ENCODE data around the gene HHIPL1.
"Not testable (repeated sequence)": the region's sequence is repeated elsewhere in the genome, so short reads cannot be mapped to it uniquely, and the experiment has no call there.

HHIPL1 gene

GRCh38 chr14:99636487-99636886 lies 8.4 kb upstream of the HHIPL1 start:
- H3K4me2 ChIP-seq (ENCODE audit: insufficient read depth, low read length) = no peak overlapping the region
- DNase-seq (no peak), ATAC-seq (ENCODE audit: insufficient read depth, low read depth) (no peak)
- H3K27me3 ChIP-seq (ENCODE audit: insufficient read depth, low read length, poor library complexity) = no peaks in the 10 kb centered on the region
- no peak overlapping the region for H3K4me3 ChIP-seq (ENCODE audit: low read depth in 1 of 2, low read length in 2 of 2)
- no peaks in the 10 kb centered on the region for H3K9me3 ChIP-seq (ENCODE audit: insufficient read depth, low read length, severe bottlenecking)
- no peak overlapping the region for H3K27ac ChIP-seq (ENCODE audit: low read length)
- H3K36me3 ChIP-seq (ENCODE audit: insufficient read depth, low read length) = no peaks in the 10 kb centered on the region
- peaks cover 5% of the 10 kb centered on the region for H4K20me1 ChIP-seq (ENCODE audit: insufficient read depth, low read length)
- TF ChIP-seq EZH2 (IDR thresholded peaks at IDR 0.05; ENCODE audit: borderline replicate concordance, low read depth, low read length, severe bottlenecking) = no peak
- TF ChIP-seq, protein P1, sequence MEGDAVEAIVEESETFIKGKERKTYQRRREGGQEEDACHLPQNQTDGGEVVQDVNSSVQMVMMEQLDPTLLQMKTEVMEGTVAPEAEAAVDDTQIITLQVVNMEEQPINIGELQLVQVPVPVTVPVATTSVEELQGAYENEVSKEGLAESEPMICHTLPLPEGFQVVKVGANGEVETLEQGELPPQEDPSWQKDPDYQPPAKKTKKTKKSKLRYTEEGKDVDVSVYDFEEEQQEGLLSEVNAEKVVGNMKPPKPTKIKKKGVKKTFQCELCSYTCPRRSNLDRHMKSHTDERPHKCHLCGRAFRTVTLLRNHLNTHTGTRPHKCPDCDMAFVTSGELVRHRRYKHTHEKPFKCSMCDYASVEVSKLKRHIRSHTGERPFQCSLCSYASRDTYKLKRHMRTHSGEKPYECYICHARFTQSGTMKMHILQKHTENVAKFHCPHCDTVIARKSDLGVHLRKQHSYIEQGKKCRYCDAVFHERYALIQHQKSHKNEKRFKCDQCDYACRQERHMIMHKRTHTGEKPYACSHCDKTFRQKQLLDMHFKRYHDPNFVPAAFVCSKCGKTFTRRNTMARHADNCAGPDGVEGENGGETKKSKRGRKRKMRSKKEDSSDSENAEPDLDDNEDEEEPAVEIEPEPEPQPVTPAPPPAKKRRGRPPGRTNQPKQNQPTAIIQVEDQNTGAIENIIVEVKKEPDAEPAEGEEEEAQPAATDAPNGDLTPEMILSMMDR (IDR thresholded peaks at IDR 0.05; ENCODE audit: borderline replicate concordance, extremely low read depth, low read length, poor library complexity, severe bottlenecking) = no peak
- H3K4me1 ChIP-seq (ENCODE audit: insufficient read depth, low read length) = no peaks in the 10 kb centered on the region
- no peak overlapping the region for H2AFZ ChIP-seq (ENCODE audit: low read depth, low read length)
- no peak overlapping the region for H3K9ac ChIP-seq (ENCODE audit: low read depth, low read length)
- H3K79me2 ChIP-seq (ENCODE audit: insufficient read depth, low read length) = no peaks in the 10 kb centered on the region

GRCh38 chr14:99637624-99638023 lies 7.3 kb upstream of the HHIPL1 start:
- ATAC-seq (ENCODE audit: insufficient read depth, low read depth) = no peak
- Histone ChIP-seq H4K20me1 (ENCODE audit: insufficient read depth, low read length) (peaks cover 5% of the 10 kb centered on the region), H3K27ac (ENCODE audit: low read length) (no peak overlapping the region), H3K36me3 (ENCODE audit: insufficient read depth, low read length) (no peaks in the 10 kb centered on the region), H3K9me3 (ENCODE audit: insufficient read depth, low read length, severe bottlenecking) (no peaks in the 10 kb centered on the region), H2AFZ (ENCODE audit: low read depth, low read length) (no peak overlapping the region), H3K4me2 (ENCODE audit: insufficient read depth, low read length) (no peak overlapping the region), H3K27me3 (ENCODE audit: insufficient read depth, low read length, poor library complexity) (no peaks in the 10 kb centered on the region), H3K9ac (ENCODE audit: low read depth, low read length) (no peak overlapping the region), H3K79me2 (ENCODE audit: insufficient read depth, low read length) (no peaks in the 10 kb centered on the region), H3K4me3 (ENCODE audit: low read depth in 1 of 2, low read length in 2 of 2) (no peak overlapping the region), H3K4me1 (ENCODE audit: insufficient read depth, low read length) (no peaks in the 10 kb centered on the region)
- TF ChIP-seq EZH2 (IDR thresholded peaks at IDR 0.05; ENCODE audit: borderline replicate concordance, low read depth, low read length, severe bottlenecking) = no peak
- TF ChIP-seq, protein P1 (IDR thresholded peaks at IDR 0.05; ENCODE audit: borderline replicate concordance, extremely low read depth, low read length, poor library complexity, severe bottlenecking) = no peak
- no peak for DNase-seq

DNA sequence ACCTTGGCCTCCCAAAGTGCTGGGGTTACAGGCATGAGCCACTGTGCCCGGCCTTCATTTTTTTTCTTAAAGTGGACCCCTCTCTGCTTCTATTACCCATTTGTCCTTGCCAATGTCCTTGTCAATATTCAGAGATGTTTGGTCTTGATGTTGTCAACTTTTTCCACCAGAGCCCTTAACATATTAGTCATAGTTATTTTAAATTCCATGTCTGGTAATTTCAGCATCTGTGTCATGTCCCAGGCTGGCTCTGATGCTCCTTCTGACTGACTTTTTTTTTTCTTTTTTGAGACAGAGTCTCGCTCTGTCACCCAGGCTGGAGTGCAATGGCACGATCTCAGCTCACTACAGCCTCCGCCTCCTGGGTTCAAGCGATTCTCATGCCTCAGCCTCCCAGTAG lies 2.2 kb upstream of the HHIPL1 start:
- not testable (repeated sequence) for H3K4me2 ChIP-seq (ENCODE audit: insufficient read depth, low read length); H3K36me3 ChIP-seq (ENCODE audit: insufficient read depth, low read length); H3K27ac ChIP-seq (ENCODE audit: low read length); H4K20me1 ChIP-seq (ENCODE audit: insufficient read depth, low read length); H3K4me3 ChIP-seq (ENCODE audit: low read depth in 1 of 2, low read length in 2 of 2); H3K9ac ChIP-seq (ENCODE audit: low read depth, low read length); H3K27me3 ChIP-seq (ENCODE audit: insufficient read depth, low read length, poor library complexity); H3K9me3 ChIP-seq (ENCODE audit: insufficient read depth, low read length, severe bottlenecking); H3K4me1 ChIP-seq (ENCODE audit: insufficient read depth, low read length); H2AFZ ChIP-seq (ENCODE audit: low read depth, low read length); DNase-seq; ATAC-seq (ENCODE audit: insufficient read depth, low read depth); H3K79me2 ChIP-seq (ENCODE audit: insufficient read depth, low read length)

- ATAC-seq (ENCODE audit: insufficient read depth, low read depth) = no peak
- H3K4me2 ChIP-seq (ENCODE audit: insufficient read depth, low read length) = no peak overlapping the region
- TF ChIP-seq, protein P1 (IDR thresholded peaks at IDR 0.05; ENCODE audit: borderline replicate concordance, extremely low read depth, low read length, poor library complexity, severe bottlenecking) = no peak
- TF ChIP-seq EZH2 (IDR thresholded peaks at IDR 0.05; ENCODE audit: borderline replicate concordance, low read depth, low read length, severe bottlenecking) = no peak
- H3K9me3 ChIP-seq (ENCODE audit: insufficient read depth, low read length, severe bottlenecking) = no peaks in the 10 kb centered on the region
- H4K20me1 ChIP-seq (ENCODE audit: insufficient read depth, low read length) = no peaks in the 10 kb centered on the region
- H3K79me2 ChIP-seq (ENCODE audit: insufficient read depth, low read length) = no peaks in the 10 kb centered on the region
- no peaks in the 10 kb centered on the region for H3K36me3 ChIP-seq (ENCODE audit: insufficient read depth, low read length)
- H3K4me1 ChIP-seq (ENCODE audit: insufficient read depth, low read length) = no peaks in the 10 kb centered on the region
- no peak overlapping the region for H3K27ac ChIP-seq (ENCODE audit: low read length)
- H2AFZ ChIP-seq (ENCODE audit: low read depth, low read length) = no peak overlapping the region
- H3K27me3 ChIP-seq (ENCODE audit: insufficient read depth, low read length, poor library complexity) = no peaks in the 10 kb centered on the region
- H3K4me3 ChIP-seq (ENCODE audit: low read depth in 1 of 2, low read length in 2 of 2) = no peak overlapping the region
- DNase-seq = no peak
- no peak overlapping the region for H3K9ac ChIP-seq (ENCODE audit: low read depth, low read length)
Observed at GRCh38 chr14:99643343-99643742, 1.6 kb upstream of the HHIPL1 start.
